NCI-H2081 treated with DMSO at 0.1 percent for 48 hours (cell line): ENCODE results near the gene GPR161.
"Not testable (repeated sequence)": the region's sequence is repeated elsewhere in the genome, so short reads cannot be mapped to it uniquely, and the experiment has no call there.

Experiments
- DNase-seq: peaks from one replicate; lab custom pipeline; 2025; lab: John Stamatoyannopoulos, UW

GPR161 gene

DNA sequence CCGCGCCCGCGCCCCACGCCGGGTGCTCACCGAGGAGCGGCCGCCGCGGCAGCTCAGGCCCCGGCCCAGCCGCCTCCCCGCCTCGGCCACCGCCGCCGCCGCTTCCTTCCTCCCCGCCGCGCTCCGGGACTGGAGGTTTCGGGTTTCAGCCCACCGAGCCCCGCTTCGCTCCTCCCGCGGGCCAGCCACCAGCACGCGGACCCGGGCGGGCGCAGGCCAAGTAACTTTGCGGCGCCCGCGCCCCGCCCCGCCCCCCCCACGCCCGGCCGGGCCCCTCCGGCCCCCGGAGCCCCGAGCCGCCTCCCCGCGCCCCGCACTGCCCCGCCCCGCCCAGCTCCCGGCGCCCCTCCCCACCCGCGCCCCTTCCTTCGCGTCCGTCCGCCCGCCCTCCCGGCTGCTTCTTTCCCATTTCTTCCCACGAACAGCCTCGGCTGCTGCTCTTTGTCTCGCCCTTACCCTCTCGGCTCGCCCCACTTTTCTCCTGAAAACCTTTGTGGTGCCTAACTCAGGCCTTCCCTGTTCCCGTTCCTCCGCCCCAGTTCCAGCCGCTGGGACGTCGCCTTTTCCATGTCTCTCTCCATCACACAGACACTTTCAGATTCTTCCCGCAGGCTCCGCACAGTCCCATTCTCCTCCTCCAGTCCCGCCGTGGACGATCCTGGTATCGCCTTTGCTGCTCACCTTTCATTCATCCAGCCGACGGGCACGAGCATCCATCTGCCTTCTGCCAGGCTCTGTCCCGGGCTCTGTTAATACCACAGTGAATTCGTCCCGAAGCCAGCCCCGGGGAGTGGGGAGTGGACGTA lies at the start of gene GPR161:
Gene GPR161 (minus strand): TSS at position 222 of the 806 bp plus-strand sequence. CDS start 32,080 bp downstream, outside the sequence.
- no peak for DNase-seq

DNA sequence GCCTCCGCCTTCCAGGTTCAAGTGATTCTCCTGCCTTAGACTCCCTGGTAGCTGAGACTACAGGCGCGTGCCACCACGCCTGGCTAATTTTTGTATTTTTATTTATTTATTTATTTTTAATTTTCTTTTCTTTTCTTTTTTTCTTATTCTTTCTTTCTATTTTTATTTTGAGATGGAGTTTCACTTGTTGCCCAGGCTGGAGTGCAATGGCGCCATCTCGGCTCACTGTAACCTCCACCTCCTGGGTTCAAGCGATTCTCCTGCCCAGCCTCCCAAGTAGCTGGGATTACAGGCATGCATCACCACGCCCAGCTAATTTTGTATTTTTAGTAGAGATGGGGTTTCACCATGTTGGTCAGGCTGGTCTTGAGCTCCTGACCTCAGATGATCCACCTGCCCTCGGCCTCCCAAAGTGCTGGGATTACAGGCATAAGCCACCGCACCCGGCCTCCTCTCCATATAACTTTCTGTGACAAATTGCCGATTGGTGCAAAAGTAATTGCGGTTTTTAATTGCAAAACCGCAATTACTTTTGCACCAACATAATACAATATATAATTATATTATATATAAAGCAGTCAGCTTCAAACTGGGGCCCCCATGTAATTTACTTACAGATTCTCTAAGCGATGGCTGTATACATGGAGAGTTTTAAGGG lies 44.5 kb upstream of the GPR161 start:
- not testable (repeated sequence) for DNase-seq

DNA sequence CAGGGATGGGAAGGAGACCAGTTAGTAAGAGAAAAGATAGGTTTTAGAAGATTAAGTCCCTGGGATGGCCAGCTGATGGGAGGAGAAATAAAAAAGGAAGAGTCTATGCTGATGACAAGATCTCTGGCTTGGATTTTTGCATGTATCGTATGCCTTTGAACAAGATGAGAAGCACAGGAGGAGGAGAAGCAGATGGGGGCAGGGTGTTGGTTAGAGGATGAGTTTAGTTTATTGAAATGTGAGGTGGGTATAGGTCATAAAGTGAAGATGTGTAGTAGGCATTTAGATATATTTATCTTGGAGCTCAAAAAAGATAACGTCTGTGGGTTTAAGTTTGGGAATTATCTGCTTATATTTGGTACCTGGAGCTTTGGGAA lies 43.4 kb upstream of the GPR161 start:
- no peak for DNase-seq

GRCh38 chr1:168179438-168180147 lies 42.9 kb upstream of the GPR161 start:
- DNase-seq, result no peak

DNA sequence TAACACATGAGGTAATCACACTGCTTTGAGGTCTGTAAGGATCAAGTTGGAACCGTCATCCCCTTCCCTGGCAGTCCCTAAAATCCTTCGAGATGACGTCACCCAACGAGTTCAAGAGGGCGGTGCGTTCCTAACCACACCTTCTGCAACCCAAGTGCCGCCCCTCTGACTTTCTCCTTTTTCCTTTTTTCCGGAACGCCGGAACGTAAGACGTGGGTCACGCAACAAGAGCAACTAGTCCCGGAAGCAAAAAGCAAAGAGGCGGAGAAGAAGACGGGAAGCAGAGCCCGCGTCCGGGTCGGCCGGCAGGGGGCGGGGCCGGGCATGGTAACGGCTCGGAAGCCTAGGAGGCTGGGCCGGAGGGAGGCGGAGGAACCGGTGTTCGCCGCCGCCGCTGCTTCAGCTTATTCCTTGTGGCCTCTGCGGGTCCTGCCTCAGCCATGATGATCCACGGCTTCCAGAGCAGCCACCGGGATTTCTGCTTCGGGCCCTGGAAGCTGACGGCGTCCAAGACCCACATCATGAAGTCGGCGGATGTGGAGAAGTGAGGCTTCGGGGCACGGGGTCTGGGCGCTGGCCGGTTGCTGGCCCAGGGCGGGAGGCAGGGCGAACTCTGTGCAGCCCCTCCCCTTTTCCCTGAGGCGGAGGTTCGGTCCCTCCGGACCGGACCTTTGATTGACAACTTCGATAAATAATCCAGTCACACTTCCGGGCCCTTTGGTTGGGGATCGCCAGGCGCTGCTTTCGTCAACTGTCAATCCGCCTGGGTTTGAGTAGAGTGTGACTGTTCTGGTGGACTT lies 42.1 kb upstream of the GPR161 start, which contains the start of gene TIPRL:
Gene TIPRL (plus strand): TSS at position 325 of the 800 bp plus-strand sequence. CDS start 116 bp downstream, at position 441.
- peak; percentile 98 for DNase-seq

GRCh38 chr1:168178227-168178637 lies 41.5 kb upstream of the GPR161 start:
- no peak for DNase-seq

DNA sequence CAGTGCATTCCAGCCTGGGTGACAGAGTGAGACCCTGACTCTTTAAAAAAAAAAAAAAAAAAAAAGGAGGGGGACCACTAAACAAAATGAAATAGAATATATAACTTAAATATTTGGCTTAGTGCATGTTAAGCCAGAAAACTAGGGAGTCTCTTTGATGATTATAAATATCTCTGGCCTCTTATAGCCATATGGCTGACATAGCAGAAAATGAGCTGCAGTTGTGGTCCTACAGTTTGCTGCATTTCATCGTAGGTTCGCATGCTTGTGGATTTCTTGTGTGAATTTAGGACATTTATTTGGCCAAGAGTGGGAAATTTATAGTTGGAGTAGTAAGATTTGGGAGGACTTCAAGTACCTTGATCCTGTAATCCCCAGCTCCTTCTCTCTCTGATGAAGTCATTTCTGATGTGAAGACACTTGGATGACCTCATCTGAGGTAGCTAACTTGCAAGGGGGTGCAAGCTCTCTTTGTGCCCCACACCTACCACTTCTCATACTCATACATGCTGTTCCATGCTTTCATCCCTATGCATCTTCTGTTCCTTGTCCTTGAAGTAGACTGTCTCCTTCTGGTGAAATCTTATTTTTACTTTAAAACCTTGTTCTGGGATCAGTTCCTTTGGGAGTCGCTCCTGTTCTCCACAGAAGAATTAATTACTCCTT lies 35.7 kb upstream of the GPR161 start:
- DNase-seq, result no peak

DNA sequence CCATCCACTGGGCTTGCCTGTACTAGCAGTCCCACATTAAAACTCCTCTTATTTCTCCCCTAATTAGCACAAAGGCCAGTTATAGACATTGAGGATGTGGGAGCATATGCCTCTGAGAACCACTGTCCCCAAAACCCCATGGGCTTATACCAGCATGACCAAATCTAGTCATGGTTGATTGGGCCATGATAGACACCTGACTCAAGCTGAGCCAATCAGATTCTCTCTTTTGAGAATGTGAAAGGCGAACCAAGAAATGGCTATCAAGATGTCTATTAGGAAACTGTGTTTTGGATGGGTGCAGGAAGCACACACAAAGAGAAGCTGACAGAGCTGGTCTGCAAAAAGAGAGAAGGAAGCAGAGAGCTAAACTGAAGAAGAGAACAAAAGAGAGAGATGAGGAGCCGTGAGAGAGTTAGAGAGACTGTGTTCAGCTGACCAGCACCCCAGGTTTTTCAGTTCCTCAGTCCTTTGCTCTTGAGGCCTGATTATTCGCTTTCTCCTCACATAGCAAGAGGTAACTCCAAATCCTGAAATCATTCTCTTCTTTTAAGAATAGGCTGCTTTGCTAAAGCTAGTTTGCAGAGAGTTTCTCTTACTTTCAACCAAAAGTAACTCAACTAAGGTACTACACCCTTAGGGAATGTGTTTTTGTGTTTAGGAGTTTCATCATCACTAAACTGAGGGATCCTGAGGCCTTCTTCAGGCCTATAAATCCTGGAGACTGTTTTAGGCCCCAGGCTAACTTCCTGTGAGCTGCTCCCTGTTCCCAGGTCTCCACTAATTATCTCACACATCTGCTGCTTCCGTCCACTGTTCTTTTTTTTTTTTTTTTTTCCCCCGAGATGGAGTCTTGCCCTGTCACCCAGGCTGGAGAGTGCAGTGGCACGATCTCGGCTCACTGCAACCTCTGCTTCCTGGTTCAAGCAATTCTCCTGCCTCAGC lies 34.1 kb upstream of the GPR161 start:
- DNase-seq, result no peak

GRCh38 chr1:168167806-168168205 lies 31.1 kb upstream of the GPR161 start:
- no peak for DNase-seq

- DNase-seq, result no peak
Observed at GRCh38 chr1:168164771-168165170, 28.0 kb upstream of the GPR161 start.

- DNase-seq, result no peak
Observed at GRCh38 chr1:168163670-168164069, 26.9 kb upstream of the GPR161 start.

DNA sequence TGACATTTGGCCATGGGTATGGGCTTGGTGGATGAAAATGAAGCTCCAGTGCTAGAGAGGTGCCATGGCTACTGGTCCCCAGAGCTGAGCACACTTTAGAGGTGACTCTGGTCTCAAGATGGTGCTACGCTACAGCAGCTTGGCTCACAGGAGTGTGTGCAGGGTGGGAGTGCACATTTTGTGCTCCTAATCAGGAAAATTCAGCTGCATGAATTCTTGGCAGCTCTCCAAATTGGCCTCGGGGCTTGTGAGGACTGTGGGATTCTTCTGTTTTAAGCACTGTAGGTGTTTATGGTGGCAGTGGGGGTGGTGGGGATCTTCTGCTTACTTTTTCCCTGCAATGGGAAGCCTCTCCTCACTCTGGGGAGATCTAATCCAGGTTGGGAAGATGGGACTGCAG lies 24.7 kb upstream of the GPR161 start:
- no peak for DNase-seq

GRCh38 chr1:168159979-168160378 lies 23.2 kb upstream of the GPR161 start:
- no peak for DNase-seq

DNA sequence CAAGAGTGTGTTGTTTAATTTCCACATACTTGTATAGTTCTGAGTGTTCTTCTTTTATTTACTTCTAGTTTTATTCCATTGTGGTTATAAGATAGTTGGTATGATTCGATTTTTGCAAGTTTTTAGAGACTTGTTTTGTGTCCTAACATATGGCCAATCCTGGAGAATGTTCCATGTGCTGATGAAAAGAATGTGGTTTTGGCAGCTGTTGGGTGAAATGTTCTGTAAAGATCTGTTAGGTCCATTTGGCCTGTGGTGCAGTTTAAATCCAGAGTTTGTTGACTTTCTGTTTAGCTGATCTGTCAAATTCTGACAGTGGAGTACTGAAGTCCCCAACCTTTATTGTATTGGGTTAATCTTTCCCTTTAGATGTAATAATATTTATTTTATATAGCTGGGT lies 22.5 kb upstream of the GPR161 start:
- no peak for DNase-seq

GRCh38 chr1:168157638-168158037 lies 20.9 kb upstream of the GPR161 start:
- no peak for DNase-seq

DNA sequence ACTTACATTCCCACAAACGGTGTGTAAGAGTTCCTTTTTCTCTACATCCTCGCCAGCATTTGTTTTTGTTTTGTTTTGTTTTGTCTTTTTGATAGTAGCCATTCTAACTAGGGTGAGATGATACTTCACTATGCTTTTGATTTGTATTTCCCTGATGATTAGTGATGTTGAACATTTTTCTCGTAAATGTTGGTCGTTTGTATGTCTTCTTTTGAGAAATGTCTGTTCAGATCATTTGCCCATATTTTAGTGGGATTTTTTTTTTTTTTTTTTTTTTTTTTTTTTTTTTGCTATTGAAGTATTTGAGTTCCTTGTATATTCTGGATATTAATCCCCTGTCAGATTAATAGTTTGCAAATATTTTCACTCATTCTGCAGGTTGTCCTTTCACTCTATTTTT lies 19.2 kb upstream of the GPR161 start:
- DNase-seq, result no peak

DNA sequence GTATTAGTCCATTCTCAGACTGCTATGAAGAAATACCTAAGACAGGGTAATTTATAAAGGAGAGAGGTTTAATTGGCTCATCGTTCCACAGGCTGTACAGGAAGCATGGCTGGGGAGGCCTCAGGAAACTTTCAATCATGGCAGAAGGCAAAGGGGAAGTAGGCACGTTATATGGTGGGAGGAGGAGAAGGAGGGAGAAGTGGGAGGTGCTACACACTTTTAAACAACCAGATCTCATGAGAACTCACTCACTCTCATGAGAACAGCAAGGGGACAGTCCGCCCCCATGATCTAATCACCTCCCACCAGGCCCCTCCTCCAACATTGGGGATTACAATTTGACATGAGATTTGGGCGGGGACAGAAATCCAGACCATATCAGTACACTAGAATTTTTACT lies 18.0 kb upstream of the GPR161 start:
- DNase-seq, result not testable (repeated sequence)

DNA sequence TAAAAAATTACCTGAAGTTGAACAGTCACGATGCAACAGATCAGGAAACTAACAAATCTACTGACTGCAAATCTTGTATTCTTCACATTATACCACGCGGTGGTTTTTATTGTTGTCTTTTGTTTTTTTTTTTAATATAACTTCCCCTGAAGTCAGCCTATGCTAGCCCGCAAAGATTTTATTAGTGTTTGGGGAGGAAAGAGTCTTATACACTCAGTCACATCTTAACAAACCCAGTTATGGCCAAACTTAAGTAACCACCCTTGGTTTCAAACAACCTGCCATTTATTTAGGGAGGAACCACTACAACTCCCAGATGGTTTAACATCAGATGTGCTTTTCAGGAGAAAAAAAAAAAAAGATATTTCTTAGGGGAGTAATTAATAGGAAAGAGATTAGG lies 15.2 kb upstream of the GPR161 start:
- DNase-seq, result no peak

DNA sequence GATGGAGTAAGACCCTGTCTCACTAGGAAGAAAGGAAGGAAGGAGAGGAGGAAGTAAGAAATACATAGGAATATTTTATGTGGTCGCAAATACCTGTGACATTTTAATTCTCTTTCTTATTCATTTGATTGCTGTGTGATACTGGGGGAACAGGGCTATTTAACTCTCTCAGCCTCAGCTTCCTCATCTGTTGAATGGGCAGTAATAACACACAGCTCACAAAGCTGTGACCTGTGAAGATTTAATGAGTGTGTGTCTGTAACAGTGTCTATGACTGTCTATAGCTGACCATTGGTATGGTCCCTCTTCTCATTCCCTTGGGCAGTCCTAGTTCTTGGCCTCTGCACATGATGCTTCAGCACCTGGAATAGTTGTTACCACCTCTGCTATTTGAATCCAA lies 13.6 kb upstream of the GPR161 start:
- DNase-seq, result no peak

GRCh38 chr1:168148916-168149315 lies 12.2 kb upstream of the GPR161 start:
- no peak for DNase-seq
